Fibroblast of villous mesenchyme (primary cell): ENCODE results near the gene AFAP1L1. TPM values are rescaled to one million over a fixed set of nuclear protein-coding genes. Genes with fewer than 3 reads are reported as not detected.

Experiments used
- DNase-seq: peaks from one replicate; pipeline ENCODE4 v3.0.0-alpha.2; 2010; ENCODE audit warnings: low read depth
- H3K4me3 ChIP-seq: 2 replicates; pipeline ENCODE4 v1.5.1; 2011; ENCODE audit warnings: low read depth, mild to moderate bottlenecking, low read length
- total RNA-seq: library from RNA; depleted of rRNA; stranded (reverse); fragments of >200 nt; gene quantifications from 2 replicates; pipeline ENCODE4 v1.2.3, GENCODE V29; 2012
- TF ChIP-seq, protein P1 (sequence below): IDR thresholded peaks from 2 replicates; pipeline ENCODE4 v1.5.1; 2012; ENCODE audit warnings: low read depth, mild to moderate bottlenecking, low read length; ENCODE audit not compliant: insufficient read depth

AFAP1L1 gene
- total RNA-seq, 1 donor = 10.8 TPM

DNA sequence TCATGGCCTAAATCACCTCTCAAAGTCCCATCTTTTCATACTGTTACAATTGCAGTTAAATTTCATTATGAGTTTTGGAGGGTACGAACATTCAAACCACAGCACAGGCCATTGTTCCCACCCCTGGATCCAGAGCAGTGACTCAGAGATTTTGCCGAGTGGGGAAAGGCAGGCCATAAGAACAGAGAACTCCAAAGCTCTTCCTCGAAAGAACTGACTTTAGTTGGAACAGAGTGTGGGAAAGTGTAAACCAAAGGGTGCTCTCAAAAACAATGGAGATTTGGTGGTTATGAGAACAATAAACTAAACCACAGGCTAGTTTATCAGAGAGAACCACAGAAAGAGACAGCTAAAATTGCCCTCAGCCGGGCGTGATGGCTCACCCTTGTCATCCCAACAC, 54.2 kb downstream of the AFAP1L1 start:
- no peak overlapping the region for H3K4me3 ChIP-seq
- TF ChIP-seq, protein P1, sequence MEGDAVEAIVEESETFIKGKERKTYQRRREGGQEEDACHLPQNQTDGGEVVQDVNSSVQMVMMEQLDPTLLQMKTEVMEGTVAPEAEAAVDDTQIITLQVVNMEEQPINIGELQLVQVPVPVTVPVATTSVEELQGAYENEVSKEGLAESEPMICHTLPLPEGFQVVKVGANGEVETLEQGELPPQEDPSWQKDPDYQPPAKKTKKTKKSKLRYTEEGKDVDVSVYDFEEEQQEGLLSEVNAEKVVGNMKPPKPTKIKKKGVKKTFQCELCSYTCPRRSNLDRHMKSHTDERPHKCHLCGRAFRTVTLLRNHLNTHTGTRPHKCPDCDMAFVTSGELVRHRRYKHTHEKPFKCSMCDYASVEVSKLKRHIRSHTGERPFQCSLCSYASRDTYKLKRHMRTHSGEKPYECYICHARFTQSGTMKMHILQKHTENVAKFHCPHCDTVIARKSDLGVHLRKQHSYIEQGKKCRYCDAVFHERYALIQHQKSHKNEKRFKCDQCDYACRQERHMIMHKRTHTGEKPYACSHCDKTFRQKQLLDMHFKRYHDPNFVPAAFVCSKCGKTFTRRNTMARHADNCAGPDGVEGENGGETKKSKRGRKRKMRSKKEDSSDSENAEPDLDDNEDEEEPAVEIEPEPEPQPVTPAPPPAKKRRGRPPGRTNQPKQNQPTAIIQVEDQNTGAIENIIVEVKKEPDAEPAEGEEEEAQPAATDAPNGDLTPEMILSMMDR = no peak
- no peak for DNase-seq

DNA sequence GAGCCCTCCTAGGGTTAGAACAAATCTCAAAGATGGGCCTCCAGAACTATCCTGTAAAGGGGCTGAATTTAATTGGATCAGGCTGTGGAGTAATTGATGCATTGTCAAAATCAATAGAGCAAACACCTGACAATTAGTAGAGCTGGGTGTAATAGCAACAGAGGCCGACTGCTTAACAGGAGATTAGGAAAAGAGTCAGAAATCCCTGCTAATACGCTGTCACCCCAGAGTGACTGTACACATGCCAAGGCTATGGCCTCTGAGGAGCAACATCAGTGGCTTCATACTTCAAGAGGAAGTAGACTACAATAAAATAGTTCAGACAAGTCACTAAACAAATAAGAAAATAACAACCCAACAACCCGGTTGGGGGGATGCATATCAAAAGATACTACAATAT, 55.0 kb downstream of the AFAP1L1 start:
- TF ChIP-seq, protein P1 = no peak
- H3K4me3 ChIP-seq = no peak overlapping the region
- DNase-seq = no peak

DNA sequence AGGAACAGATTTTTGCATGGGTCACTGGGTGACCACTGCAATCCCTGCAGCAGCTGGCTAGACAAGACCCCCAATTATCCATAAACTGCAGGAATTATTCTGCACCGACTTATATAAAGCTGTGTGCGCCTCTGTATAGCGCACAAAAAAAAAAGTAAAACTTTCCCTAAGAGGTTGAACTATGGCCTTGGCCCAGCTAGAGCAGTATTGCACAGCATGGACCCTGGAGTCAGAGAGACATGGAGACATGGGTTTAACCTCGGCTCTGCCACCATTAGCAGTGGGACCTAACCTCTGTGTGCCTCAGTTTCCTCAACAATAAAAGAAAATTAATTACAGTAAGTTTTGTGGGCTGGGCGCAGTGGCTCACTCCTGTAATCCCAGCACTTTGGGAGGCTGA, 56.5 kb downstream of the AFAP1L1 start:
- TF ChIP-seq, protein P1 = no peak
- no peak overlapping the region for H3K4me3 ChIP-seq
- no peak for DNase-seq

DNA sequence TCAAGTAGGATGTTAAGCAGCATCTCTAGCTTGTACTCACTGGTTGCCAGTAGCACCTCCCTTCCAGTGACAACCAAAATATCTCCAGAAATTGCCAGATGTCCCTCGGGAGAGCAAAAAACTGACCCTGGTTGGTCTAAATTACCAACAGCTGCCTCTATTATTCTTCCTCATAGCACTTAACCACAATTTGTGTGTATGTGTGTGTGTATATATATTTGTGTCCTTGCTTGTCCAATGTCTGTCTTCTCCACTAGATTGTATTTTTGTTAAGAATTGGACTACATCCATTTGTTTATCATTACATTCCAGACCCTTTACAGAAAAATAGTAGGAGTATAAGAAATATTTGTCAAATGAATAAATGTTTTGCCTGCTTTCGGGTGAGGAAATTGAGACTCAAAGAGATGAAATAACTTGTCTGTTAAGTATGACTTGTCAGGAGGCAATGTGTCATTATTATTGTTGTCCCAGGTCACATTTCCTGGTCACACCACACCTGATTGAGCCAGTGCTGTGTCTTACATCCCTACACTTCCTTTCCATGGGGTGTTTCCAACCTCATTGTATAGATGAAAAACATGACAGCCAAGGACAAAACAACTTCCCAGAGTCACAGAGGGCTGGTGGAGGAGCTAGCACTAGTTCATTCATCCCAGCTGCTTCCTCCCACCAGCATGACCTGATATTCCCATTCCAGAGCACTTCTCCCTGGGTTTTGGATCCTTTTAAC, 62.2 kb downstream of the AFAP1L1 start:
- peak; percentile 55 for DNase-seq
- no peak overlapping the region for H3K4me3 ChIP-seq
- TF ChIP-seq, protein P1 = no peak

DNA sequence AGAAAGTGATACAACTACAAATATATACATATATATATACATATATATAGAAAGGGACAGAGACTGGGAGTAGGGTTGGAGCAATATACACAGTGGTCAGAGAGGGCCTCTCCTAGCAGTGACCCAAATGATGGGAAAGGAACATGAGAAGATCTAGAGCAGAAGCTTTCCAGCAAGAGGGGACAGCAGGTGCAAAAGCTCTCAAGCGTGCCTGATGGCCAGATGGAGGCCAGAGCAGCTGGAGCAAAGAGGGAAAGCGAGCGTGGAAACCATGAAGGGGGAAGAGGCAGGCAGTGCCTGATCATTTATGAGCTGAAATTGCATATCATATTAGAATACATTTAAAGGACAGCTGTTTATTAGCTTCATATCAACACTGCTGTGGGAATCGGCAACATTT, 66.1 kb downstream of the AFAP1L1 start:
- TF ChIP-seq, protein P1 = no peak
- H3K4me3 ChIP-seq = no peak overlapping the region
- no peak for DNase-seq

DNA sequence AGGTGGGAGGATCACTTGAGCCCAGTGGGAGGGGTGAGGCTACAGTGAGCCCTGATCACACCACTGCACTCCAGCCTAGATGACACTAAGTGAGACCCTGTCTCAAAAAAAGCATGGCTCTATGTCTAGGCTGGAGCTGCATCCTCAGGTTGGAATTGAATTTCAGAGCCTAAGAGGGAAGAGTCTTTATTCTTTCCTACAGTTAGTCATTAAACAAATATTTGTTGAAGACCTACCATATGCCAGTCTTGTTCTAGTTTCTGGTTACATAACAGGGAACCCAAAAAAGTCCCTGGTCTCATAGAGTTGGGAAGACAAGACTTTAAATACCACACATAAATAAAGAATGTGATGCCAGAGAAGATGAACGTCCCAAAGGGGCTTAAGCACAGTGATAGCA, 66.7 kb downstream of the AFAP1L1 start:
- TF ChIP-seq, protein P1 = no peak
- H3K4me3 ChIP-seq = no peak overlapping the region
- DNase-seq = no peak

DNA sequence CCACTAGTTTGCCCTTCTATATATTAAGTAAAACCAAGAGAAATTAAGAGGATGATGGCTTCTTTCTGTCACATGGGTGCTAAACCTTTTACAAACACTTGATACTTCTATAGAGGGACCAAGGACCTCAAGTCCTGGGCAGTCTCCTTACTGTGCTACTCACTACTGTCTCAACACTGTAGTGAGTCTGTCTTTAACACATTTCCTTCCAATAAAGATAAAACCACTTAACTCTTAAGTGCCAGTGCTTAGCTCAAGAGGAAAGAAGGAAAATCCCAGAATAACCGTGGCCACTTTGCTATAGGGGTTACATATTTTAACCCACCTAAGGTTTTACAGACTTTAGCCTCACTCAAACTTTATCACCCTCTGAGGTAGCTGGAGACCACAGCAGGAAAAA, 69.3 kb downstream of the AFAP1L1 start:
- DNase-seq = no peak
- no peak overlapping the region for H3K4me3 ChIP-seq
- TF ChIP-seq, protein P1 = no peak
